K562 (cell line): ENCODE data around the gene KNSTRN. TPM values are rescaled to one million over a fixed set of nuclear protein-coding genes. Genes with fewer than 3 reads are reported as not detected.

Experiments
- NFRKB ChIP-seq: fragments of 450-650 bp; IDR thresholded peaks from 2 replicates; pipeline ENCODE4 v1.6.1; 2016; ENCODE audit warnings: low read depth
- PRDM10 ChIP-seq: fragments of 450-650 bp; IDR thresholded peaks from 2 replicates; pipeline ENCODE4 v1.6.1; 2018; ENCODE audit not compliant: partially characterized antibody
- RHOXF2B ChIP-seq: fragments of 250-450 bp; sonication (Bioruptor Pico); conservative IDR thresholded peaks from 2 replicates; pipeline ENCODE4 v1.5.1; 2021
- USF2 ChIP-seq: sonication (generic); formaldehyde crosslinking; IDR thresholded peaks from 2 replicates; pipeline ENCODE4 v1.5.0; 2020; ENCODE audit warnings: missing genetic modification reagents
- ZBTB43 ChIP-seq: sonication (generic); formaldehyde crosslinking; IDR thresholded peaks from 2 replicates; pipeline ENCODE4 v1.8.0; 2023; ENCODE audit warnings: mild to moderate bottlenecking, missing genetic modification reagents
- ZFP30 ChIP-seq: fragments of 250-450 bp; sonication (Bioruptor Pico); IDR thresholded peaks from 2 replicates; pipeline ENCODE4 v1.8.0; 2022; ENCODE audit warnings: moderate library complexity, mild to moderate bottlenecking, inconsistent platforms, borderline replicate concordance
- ZNF175 ChIP-seq: fragments of 200-800 bp; sonication (Bioruptor generic); IDR thresholded peaks from 2 replicates; pipeline ENCODE4 v1.6.1; 2016; ENCODE audit warnings: low read depth, mild to moderate bottlenecking, missing genetic modification characterization, missing compliant biosample characterization
- ZNF764 ChIP-seq: fragments of 250-450 bp; sonication (Bioruptor Pico); IDR thresholded peaks from 2 replicates; pipeline ENCODE4 v1.4.0; 2020; ENCODE audit warnings: low read depth, mild to moderate bottlenecking, moderate library complexity
- polyA plus RNA-seq, 8 experiments: library from polyadenylated mRNA; depleted of rRNA in 4 of 8; stranded (reverse) in 5 of 8; unstranded in 3 of 8; fragments of >200 nt; fragmentation: Nextera tagmentation in 2 of 8; fragmentation: Illumina TruSeq in 1 of 8; extraction: Ambion mirVana in 2 of 8; extraction: Trizol in 1 of 8; gene quantifications; 2 replicates each; pipeline versions ENCODE4 v1.2.1 to v1.2.3, GENCODE V29; 2011 to 2014; ENCODE audit warnings: inconsistent platforms in 1 of 8, missing spikeins in 1 of 8
- total RNA-seq, 7 experiments: library from RNA; depleted of rRNA in 6 of 7; stranded (reverse); fragments of >200 nt in 6 of 7; fragmentation: Illumina TruSeq in 2 of 7; extraction: Trizol in 2 of 7; gene quantifications; 2 replicates each; pipeline versions ENCODE4 v1.2.1 to v1.2.3, GENCODE V29; 2011 to 2021; ENCODE audit warnings: low replicate concordance in 1 of 7
- TF ChIP-seq, protein P1 (sequence below): fragments of 450-650 bp; IDR thresholded peaks from 2 replicates; pipeline ENCODE4 v1.6.1; 2014; ENCODE audit warnings: low read depth, mild to moderate bottlenecking, moderate library complexity, borderline replicate concordance

KNSTRN gene
- total and polyA plus RNA-seq, 9 of the 15 experiments (the other 6 are each of a cell fraction or from before 2014, with no cell fraction given) = 48.7 to 88.2 (median 66.3) TPM

DNA sequence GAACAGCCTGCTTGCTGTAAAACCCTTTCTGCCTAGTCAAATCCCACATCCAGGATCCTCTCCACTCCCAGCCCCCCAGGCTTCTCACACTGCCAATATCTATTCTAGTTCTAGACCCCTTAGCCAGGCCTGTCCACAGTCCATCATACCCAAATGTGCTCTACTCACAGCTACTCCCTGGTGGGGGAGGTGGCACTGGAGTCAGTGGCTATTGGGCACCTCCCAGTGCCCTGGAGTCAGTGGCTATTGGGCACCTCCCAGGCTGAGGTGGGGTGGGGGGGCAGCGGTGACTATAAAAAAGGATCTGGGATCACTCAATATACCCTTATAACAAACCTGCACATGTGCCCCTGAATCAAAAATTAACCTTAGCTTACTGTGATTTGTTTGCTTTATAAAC, 25.3 kb upstream of the KNSTRN start (continued):
- TF ChIP-seq, protein P1, sequence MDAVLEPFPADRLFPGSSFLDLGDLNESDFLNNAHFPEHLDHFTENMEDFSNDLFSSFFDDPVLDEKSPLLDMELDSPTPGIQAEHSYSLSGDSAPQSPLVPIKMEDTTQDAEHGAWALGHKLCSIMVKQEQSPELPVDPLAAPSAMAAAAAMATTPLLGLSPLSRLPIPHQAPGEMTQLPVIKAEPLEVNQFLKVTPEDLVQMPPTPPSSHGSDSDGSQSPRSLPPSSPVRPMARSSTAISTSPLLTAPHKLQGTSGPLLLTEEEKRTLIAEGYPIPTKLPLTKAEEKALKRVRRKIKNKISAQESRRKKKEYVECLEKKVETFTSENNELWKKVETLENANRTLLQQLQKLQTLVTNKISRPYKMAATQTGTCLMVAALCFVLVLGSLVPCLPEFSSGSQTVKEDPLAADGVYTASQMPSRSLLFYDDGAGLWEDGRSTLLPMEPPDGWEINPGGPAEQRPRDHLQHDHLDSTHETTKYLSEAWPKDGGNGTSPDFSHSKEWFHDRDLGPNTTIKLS = no peak
- TF ChIP-seq RHOXF2B (CRISPR knock-in tag) (no peak), ZNF175 (CRISPR knock-in tag) (no peak), ZBTB43 (CRISPR knock-in tag) (no peak), PRDM10 (no peak), USF2 (CRISPR knock-in tag) (no peak), ZNF764 (CRISPR knock-in tag) (no peak), ZFP30 (no peak), NFRKB (no peak)
